Upper lobe of left lung (tissue), 6 donors: ENCODE results near the gene NME1. TPM values are rescaled to one million over a fixed set of nuclear protein-coding genes. Genes with fewer than 3 reads are reported as not detected.

Source experiments
- ATAC-seq, 2 donors: fragments of 200-7000 bp; cut with Tn5 transposase; one replicate each; pipeline ENCODE4 v1.9.1; 2022; ENCODE audit warnings: mild to moderate bottlenecking in 2 of 2, moderate library complexity in 2 of 2; ENCODE audit not compliant: low FRiP score in 2 of 2
- DNase-seq, 2 donors: peaks; one replicate each; pipeline ENCODE4 v3.0.0-alpha.2; 2019 to 2020
- H3K27ac ChIP-seq, 4 donors: fragments of 200-600 bp; sonication (generic); one replicate each; pipeline ENCODE4 v1.5.1; 2016 to 2019
- H3K27me3 ChIP-seq, 4 donors: fragments of 200-600 bp; sonication (generic); one replicate each; pipeline ENCODE4 v1.5.1; 2017 to 2019
- H3K36me3 ChIP-seq, 4 donors: fragments of 200-600 bp; sonication (generic); one replicate each; pipeline ENCODE4 v1.5.1; 2016 to 2019
- H3K4me1 ChIP-seq, 4 donors: fragments of 200-600 bp; sonication (generic); one replicate each; pipeline ENCODE4 v1.5.1; 2018 to 2019
- H3K4me3 ChIP-seq, 4 donors: fragments of 200-600 bp; sonication (generic); one replicate each; pipeline ENCODE4 v1.5.1; 2017 to 2019; ENCODE audit warnings: mild to moderate bottlenecking in 2 of 4, moderate library complexity in 1 of 4
- H3K9me3 ChIP-seq, 4 donors: fragments of 200-600 bp; sonication (generic); one replicate each; pipeline ENCODE4 v1.5.1; 2018 to 2019
- CTCF ChIP-seq, 6 experiments: fragments of 450-650 bp in 4 of 6; fragments of 200-600 bp in 2 of 6; sonication (generic) in 2 of 6; IDR thresholded peaks; one replicate each; pipeline ENCODE4 v1.5.1; 2016 to 2019; ENCODE audit warnings: antibody characterized with exemption in 6 of 6
- EP300 ChIP-seq, 4 donors: sonication (generic); formaldehyde crosslinking; IDR thresholded peaks; one replicate each; pipeline ENCODE4 v1.5.1; 2017; ENCODE audit warnings: antibody characterized with exemption in 4 of 4, control low read depth in 2 of 4
- POLR2A ChIP-seq, 4 donors: fragments of 450-650 bp; IDR thresholded peaks; one replicate each; pipeline ENCODE4 v1.5.1; 2016 to 2017; ENCODE audit warnings: antibody characterized with exemption in 4 of 4, mild to moderate bottlenecking in 2 of 4
- POLR2AphosphoS5 ChIP-seq, 2 donors: sonication (generic); formaldehyde crosslinking; IDR thresholded peaks; one replicate each; pipeline ENCODE4 v1.5.1; 2017; ENCODE audit warnings: antibody characterized with exemption in 2 of 2
- WGBS, 2 donors: methylation state at CpG; one replicate each; pipeline ENCODE4 v1.1.5; 2017 to 2018; 5-methylcytosine and 5-hydroxymethylcytosine counted together
- total RNA-seq, 6 donors: library from RNA; depleted of rRNA in 4 of 6; stranded (reverse); fragments of >200 nt in 4 of 6; gene quantifications; one replicate each; pipeline versions ENCODE4 v1.1.0 to v1.2.1, GENCODE V29; 2016 to 2021
- donor health status: DM: no; HTN: no; CAD: no; lungs with moderate emphysema.
- donor health status: DM: no; HTN: yes; CAD: no; lungs with severe emphysema.

NME1 gene
- total RNA-seq, 6 donors from 2014 or later = 4.2 to 54.4 (median 28.9) TPM

DNA sequence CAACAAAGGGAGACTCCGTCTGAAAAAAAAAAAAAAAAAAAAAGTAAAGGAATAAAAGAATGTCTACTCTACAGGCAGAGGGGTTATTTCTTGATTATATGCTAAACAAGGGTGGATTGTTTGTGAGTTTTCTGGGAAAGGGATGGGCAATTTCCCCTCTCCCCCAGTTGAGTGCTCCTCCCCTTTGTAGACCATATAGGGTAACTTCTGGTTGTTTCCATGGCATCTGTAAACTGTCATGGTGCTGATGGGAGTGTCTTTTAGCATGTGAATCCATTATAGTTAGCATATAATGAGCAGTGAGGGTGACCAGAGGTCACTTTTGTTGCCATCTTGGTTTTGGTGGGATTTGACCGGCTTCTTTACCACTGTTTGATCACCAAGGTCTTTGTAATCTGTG, 4.2 kb upstream of the NME1 start:
- Histone ChIP-seq H3K4me1 (peaks cover 7 to 13% (median 10%) of the 10 kb centered on the region in 4 donors), H3K9me3 (no peaks in the 10 kb centered on the region), H3K36me3 (no peaks in the 10 kb centered on the region), H3K4me3 (no peak overlapping the region), H3K27ac (no peak overlapping the region), H3K27me3 (no peaks in the 10 kb centered on the region)
- DNase-seq = no peak
- TF ChIP-seq CTCF (IDR thresholded peaks at IDR 0.05) (no peak), POLR2AphosphoS5 (IDR thresholded peaks at IDR 0.05) (no peak), POLR2A (IDR thresholded peaks at IDR 0.05) (no peak)
- ATAC-seq = no peak
- WGBS, 2 donors = 96% methylated on average over 2 of the region's 2 CpGs

DNA sequence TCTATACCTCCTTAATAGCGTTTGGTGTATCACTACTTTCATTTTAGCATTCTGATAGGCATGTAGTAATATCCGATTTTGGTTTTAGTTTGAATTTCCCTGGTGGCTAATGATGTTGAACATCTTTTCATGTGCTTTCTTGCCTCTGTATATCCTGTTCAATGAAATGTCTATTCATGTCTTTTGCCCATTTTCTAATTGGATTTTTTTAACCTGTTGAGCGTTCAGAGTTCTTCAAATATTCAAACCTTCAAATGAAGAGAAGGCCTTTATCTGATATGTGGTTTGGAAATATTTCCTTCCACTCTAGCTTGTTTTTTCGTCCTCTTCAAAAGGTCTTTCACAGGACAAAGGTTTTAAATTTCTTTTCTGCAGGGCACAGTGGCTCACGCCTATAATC, 2.4 kb upstream of the NME1 start:
- 83 to 88% methylated on average over 5 of the region's 5 CpGs for WGBS, 2 donors
- Histone ChIP-seq H3K4me3 (no peak overlapping the region), H3K4me1 (peaks cover 14 to 21% (median 18%) of the 10 kb centered on the region in 4 donors), H3K9me3 (no peaks in the 10 kb centered on the region), H3K36me3 (no peaks in the 10 kb centered on the region), H3K27ac (no peak overlapping the region), H3K27me3 (no peaks in the 10 kb centered on the region)
- TF ChIP-seq EP300 (IDR thresholded peaks at IDR 0.05) = no peak
- TF ChIP-seq POLR2AphosphoS5 (IDR thresholded peaks at IDR 0.05) = no peak
- no peak for TF ChIP-seq POLR2A (IDR thresholded peaks at IDR 0.05)
- no peak for TF ChIP-seq CTCF (IDR thresholded peaks at IDR 0.05)
- DNase-seq = no peak
- no peak for ATAC-seq

DNA sequence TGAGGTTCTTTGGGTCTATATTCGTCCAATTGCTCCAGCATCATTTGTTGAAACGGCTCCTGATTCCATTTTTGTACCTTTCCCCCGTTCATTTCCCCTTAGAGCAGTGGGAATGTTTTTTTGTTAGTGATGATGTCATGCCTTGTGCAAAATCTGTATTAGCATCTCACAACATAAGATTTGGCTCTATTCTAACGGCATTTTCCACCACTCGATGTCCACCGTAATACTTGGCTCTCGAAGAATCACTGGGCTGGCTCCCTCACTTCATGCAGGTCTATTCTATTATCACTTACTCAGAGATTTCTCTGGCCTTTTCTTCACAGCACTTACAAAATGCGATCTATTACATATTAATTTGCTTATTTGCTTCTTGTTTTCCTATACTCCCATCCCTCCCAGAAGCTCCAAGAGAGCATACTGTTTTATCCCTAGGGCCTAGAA, 571 bp upstream of the NME1 start:
- peak overlapping the region in 3 of 4 donors; percentile 56 to 87 (median 60) for H3K4me3 ChIP-seq
- H3K9me3 ChIP-seq = no peaks in the 10 kb centered on the region
- TF ChIP-seq POLR2A (IDR thresholded peaks at IDR 0.05) (no peak), EP300 (IDR thresholded peaks at IDR 0.05) (no peak), CTCF (IDR thresholded peaks at IDR 0.05) (no peak), POLR2AphosphoS5 (IDR thresholded peaks at IDR 0.05) (no peak)
- ATAC-seq (peak in 1 of 2 donors; percentile 30), DNase-seq (no peak)
- H3K27ac ChIP-seq = peak overlapping the region; percentile 76 to 89 (median 80)
- 19 to 25% methylated on average over 8 of the region's 8 CpGs for WGBS, 2 donors
- peaks cover 14 to 21% (median 18%) of the 10 kb centered on the region in 4 donors for H3K4me1 ChIP-seq
- H3K36me3 ChIP-seq = peaks cover 0 to 8% (median 0%) of the 10 kb centered on the region in 4 donors
- no peaks in the 10 kb centered on the region for H3K27me3 ChIP-seq

- 15 to 20% methylated on average over 6 of the region's 6 CpGs for WGBS, 2 donors
- H3K27ac ChIP-seq = peak overlapping the region in 3 of 4 donors; percentile 58 to 89 (median 76)
- H3K27me3 ChIP-seq = no peaks in the 10 kb centered on the region
- no peaks in the 10 kb centered on the region for H3K9me3 ChIP-seq
- ATAC-seq (no peak), DNase-seq (no peak)
- H3K4me3 ChIP-seq = peak overlapping the region; percentile 56 to 89 (median 74)
- peaks cover 0 to 18% (median 0%) of the 10 kb centered on the region in 4 donors for H3K36me3 ChIP-seq
- no peak for TF ChIP-seq EP300 (IDR thresholded peaks at IDR 0.05)
- no peak for TF ChIP-seq POLR2AphosphoS5 (IDR thresholded peaks at IDR 0.05)
- no peak for TF ChIP-seq POLR2A (IDR thresholded peaks at IDR 0.05)
- no peak for TF ChIP-seq CTCF (IDR thresholded peaks at IDR 0.05)
- H3K4me1 ChIP-seq = peaks cover 14 to 21% (median 18%) of the 10 kb centered on the region in 4 donors
These were observed 817 bp downstream of the NME1 start for GRCh38 chr17:51154176-51154575.

DNA sequence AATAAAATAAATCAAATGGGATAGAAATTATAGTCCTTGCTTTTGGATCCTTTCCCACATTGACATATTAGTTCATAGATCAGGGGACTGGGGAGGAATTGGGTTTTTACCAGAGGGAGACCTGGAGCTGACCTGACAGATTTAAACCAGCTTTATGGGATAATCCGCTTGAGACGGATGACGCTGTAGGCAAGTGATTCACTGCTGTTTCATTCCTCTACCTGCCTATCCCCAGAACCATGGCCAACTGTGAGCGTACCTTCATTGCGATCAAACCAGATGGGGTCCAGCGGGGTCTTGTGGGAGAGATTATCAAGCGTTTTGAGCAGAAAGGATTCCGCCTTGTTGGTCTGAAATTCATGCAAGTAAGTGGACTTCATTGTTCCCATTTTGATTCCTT, 2.1 kb downstream of the NME1 start:
- no peak overlapping the region for H3K27ac ChIP-seq
- DNase-seq = no peak
- H3K4me3 ChIP-seq = no peak overlapping the region
- peaks cover 0 to 25% (median 1%) of the 10 kb centered on the region in 4 donors for H3K36me3 ChIP-seq
- ATAC-seq = no peak
- WGBS, 2 donors = 98 to 99% methylated on average over 8 of the region's 8 CpGs
- TF ChIP-seq CTCF (IDR thresholded peaks at IDR 0.05) (no peak), EP300 (IDR thresholded peaks at IDR 0.05) (no peak), POLR2A (IDR thresholded peaks at IDR 0.05) (no peak), POLR2AphosphoS5 (IDR thresholded peaks at IDR 0.05) (no peak)
- H3K9me3 ChIP-seq = no peaks in the 10 kb centered on the region
- H3K27me3 ChIP-seq = no peaks in the 10 kb centered on the region
- peaks cover 14 to 21% (median 18%) of the 10 kb centered on the region in 4 donors for H3K4me1 ChIP-seq
